IPS DF 4.7 (cell line): ENCODE measurements around the gene MPP3.
A peak's percentile ranks its signal among the peaks of the same experiment; 100 is the strongest.

Experiments used
- DNase-seq: peaks from one replicate; pipeline ENCODE4 v3.0.0-alpha.2; 2013; ENCODE audit warnings: low spot score; ENCODE audit errors: extremely low read depth

MPP3 gene

DNA sequence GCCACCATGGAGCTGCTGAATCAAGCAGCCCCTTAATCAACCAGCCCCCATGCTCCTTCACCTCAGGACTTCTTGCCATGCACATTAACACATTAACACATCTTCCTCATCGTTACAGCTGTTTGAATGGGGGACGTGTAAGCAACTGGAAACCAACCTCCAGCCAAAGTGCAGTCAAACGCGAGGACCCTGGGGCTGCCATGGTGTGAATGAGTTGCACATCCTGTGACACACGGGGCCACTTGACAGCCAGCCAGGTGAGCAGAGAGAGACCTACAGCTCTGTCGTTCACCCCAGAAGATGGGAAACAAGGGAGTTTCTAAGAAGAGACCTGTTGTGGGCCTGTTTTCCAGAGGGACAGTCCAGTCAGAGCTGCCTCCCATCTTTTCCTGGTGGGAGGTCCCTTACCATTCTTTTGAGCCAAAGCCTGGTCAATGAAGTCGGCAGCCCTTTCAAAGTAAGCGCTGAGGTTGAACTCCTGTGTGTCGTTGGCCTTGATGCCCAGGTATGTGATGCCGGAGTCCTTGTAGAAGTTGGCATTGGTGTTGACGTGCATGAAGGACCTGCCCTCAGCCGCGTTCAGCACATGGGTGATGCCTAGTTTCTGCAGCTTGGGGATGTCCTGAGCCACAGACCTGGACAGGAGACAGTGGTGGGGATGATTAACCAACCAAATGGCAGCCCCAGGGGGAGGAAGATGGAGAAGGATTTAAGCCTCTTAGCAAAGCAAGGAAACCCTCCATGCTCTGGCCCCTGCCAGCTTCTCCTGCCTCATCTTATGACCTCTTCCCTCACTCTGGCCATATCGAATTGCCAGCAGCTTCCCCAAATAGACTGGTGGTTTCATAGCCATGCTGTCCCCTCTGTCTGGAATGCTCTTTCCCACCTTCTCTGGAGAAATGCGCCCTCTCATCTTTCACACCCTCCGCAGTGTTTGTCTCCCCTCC is 58.4 kb downstream of the MPP3 start:
- DNase-seq: no peak

DNA sequence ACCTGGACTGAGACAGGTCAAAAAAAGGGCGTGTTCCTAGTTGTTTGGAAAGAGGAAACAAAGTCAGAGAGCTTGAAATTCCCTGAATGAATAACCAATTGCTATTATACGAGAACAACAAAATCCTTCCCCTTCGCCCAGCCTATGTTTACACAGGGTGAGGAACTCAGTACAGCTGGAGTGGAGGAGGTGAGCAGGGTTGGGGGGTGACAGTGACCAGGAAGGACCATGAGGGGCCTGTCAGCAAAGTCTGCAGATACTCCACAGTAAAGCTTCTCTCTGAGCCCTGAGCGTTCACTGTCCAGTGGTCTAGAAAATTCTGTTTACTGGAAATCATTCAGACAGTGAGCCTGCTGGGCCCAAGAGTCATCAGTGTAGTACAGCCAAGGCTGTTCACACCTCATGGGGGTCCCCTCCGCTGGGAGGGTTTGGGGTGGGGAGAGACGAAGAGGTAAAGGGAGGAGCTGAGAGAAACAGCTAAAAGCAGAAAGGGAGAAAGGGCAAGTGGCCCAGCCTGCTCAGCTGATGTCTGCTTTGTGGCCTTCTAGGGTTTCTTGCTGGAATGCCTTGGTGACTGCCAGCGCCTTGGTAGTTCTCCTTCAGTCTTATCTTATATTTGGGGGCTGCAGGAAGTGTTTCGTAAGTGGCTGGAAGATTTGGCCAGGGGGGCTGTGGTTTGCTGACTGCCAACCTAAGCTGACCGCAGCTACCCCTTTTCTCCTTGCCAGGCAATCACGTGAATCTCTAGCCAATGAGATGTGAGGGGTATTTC is 59.9 kb downstream of the MPP3 start:
- DNase-seq: no peak

DNA sequence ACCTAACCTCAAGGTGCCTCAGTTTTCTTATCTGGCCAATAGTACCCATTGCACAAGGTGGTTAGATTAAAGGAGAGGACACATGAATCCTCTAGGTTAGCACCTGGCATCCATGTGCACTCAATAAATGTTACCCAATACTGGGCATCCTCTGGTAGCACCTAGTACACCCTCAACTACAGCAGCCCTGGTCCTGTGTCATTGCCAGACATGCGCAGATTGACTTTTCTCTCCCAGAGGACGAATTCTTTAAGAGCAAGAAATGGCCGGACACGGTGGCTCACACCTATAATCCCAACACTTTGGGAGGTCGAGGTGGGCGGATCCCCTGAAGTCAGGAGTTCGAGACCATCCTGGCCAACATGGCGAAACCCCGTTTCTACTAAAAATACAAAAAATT is 61.5 kb downstream of the MPP3 start:
- DNase-seq: no peak

DNA sequence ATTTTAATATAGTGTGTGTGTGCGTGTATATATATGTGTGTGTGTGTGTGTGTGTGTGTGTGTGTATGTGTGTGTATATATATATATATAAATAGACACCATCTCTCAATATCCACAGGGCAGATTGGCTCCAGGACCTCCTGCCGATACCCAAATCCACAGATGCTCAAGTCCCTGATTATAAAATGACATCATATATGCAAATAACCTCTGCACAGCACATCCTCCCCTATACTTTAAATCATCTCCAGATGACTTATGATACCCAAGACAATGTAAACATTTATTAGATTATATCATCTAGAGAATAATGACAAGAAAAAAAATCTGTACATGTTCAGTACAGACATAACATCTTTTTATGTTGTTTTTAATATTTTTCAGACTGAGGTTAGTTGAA is 62.0 kb downstream of the MPP3 start:
- no peak for DNase-seq

DNA sequence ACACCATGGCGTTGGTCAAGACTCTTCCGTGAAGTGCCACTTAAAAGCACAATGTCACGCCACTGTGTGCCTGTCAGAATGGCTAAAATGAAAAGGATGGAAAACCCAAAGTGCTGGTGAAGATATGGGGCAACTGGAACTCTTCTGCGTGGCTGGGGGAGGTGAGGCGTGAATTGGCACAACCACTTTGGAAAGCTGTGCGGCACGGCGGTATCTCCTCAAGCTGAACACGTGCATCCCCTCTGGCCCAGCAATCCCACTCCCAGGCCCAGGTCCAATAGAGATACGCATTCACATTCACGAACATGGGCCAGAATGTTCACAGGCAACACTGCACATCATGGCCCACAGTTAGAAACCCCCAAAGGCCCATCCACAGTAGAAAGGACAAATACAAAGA is 63.1 kb downstream of the MPP3 start:
- DNase-seq: no peak

DNA sequence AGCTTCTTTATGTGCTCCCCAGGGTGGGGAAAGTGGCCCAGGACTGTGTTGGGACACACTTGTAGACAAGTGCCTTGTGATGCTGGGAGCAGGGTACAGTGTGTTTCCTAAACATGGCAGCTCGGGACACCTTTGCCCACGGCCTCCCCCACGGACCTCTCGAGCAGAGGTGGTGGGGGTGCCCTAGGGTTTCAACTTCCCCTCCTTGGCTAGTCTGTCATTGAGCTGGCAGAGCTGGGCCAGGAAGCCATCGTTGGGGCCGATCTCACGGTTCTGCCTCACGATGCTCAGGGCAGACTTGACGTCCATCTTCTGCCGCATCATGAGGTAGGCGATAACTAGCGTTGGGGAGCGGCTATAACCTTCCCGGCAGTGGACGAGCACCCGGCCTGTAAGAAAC is 63.5 kb downstream of the MPP3 start:
- DNase-seq: no peak

DNA sequence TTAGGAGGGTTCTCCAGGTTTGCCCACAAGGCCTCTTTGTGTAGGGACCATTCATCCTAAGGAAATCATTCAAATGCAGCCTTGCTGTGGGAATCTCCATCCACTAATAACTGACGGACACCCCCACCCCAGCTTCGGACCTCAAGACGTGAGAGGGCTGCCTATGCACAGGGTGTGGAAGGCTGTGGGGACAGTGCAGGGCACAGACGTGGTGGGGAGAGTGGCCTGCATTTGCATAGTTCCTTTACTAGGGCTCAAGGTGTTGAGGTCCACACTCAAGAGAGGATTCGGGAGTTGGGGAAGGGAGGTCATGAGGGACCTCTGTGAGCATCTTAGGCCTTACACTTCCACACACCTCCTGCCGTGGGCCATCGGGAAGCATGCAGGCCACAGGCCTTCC is 64.0 kb downstream of the MPP3 start:
- DNase-seq: no peak

DNA sequence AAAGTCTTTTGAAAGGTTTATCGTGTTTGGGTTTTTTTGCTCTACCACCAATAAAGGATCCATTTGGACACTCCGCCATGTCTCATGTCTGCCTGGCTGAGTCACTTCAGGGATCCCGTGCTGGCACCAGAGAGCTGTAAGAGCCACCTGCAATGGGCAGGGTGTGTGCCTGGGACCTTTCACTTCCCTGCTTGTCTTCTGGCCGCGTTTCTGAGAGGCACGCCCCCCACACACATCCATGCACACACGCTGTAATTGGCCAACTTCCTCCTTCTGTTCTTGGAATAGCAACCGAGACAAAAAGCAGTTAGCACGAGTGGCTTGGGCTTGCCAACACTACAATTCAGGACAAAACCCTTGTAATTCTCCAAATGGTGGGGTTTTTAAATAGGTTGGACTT is 64.6 kb downstream of the MPP3 start:
- no peak for DNase-seq

DNA sequence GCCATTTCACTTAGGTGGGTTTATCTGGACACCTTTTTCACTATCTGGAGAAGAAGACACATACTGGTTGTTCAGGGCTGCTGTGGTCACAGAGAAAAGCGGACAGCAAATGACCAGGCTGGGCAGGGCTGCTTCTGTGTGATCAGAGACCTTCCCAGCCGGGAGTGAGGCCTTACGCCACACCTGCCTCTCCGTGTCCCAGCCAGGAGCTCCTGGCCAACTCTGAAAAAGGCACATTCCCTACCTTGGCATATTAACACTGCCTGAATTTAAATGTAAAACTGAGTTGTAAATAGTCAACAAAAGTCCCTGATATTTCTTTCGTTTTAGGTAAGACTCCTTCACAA is 65.3 kb downstream of the MPP3 start:
- no peak for DNase-seq

DNA sequence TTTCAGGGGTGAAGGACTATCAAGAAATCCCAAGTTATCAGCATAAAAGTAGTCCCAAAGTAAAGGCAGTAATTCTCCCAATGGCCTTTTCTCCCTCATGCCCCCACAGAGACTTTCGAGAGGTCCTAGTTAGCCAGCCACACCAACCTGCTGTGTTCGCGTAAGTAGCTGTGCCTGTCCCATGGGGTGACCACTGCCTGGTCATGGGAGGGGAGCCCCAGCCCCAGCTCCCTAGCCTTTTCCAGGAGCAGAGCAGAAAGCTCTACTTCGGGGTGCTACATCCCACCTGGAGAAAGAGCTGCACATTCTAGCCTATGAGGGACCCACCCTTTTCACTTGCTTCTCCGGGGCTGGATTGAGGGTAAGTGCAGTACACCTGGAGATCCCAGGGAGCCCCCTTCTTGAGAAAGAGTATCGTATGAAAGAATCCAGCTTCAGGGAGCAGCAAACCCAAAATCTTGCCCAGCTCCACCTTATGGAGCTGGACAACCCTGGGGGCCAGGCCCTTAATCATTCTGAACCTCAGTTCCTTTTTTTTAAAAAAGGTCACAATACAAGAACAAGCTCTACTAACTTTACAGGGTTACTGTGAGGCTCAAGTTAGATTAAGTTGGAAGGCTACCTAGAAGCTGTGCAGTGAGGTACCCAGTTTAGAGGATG is 65.8 kb downstream of the MPP3 start:
- DNase-seq: no peak

DNA sequence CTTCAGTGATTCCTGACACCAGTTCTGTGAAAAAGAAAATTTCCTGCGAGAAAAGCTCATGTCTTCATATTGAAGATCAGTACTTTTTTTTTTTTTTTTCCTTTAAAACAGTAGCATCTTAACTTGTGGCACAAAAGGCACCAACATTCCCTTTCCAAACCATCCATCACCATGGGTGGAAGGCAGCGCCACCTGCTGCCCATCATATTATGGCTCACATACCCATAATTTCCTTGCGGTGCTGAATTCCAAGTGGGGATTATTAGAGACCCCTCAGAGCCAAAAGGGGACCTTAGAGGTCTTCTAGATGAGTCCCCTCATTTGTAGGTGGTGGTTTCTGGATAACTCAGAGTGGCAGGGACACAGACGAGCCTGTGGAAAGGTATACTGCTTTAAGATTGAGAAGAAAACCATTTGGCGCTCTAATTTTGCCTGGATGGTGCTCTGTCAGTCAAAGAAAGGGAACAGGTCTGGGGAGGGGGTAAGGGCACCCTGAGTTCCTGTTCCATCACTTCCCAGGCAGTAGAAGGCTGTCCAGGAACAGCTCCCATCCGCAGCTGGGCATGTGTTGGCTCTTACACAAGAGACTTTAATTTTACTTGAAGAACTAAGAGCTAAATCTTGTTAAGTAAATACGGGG is 66.4 kb downstream of the MPP3 start:
- no peak for DNase-seq

DNA sequence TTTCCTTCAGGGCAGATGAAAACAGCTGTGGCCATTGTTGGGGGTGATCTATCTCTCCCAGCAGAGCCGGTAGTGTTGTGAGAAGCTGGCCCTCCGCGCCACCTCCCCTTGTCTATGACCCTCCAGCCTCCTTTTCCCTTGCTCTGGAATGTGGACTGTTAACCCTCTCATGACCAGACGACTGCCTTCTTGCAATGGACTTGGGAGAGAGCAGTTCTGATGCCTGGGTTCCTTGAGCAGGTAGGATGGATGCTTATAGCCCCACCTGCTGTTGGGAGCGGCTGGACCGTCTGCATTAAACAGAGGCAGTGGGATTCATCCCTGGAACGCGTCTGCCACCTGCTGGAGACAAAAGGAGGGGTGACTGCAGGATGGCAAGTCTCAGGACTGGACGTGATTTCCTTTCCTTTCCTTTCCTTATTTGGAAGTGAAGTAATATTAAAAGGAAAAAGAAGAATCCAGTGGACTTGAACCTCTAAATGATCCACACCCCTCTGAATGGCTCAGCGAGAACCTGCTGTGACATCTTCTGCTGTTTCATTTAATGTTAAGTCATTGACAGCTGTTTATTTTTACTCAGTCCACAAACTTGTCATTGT is 72.6 kb downstream of the MPP3 start:
- peak; percentile 99 for DNase-seq

DNA sequence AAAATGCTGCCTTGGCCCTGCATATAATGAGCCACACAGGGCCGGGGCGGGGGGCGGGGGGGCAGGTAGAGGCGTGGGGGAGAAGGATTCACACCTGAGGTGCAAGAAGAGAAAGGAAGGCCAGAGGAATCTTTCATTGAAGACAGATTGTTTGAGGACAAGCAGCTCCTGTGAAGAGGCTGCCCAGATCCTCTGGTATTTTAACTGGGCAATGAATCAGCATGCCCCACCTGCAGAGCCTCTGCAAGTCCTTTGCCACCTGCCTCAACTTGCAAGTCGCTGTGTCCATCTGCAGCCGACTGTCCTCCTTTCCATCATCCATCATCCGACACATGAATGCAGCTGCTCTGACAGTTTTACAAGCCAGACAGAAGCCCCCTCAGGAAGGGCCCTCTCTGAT is 73.1 kb downstream of the MPP3 start:
- no peak for DNase-seq

DNA sequence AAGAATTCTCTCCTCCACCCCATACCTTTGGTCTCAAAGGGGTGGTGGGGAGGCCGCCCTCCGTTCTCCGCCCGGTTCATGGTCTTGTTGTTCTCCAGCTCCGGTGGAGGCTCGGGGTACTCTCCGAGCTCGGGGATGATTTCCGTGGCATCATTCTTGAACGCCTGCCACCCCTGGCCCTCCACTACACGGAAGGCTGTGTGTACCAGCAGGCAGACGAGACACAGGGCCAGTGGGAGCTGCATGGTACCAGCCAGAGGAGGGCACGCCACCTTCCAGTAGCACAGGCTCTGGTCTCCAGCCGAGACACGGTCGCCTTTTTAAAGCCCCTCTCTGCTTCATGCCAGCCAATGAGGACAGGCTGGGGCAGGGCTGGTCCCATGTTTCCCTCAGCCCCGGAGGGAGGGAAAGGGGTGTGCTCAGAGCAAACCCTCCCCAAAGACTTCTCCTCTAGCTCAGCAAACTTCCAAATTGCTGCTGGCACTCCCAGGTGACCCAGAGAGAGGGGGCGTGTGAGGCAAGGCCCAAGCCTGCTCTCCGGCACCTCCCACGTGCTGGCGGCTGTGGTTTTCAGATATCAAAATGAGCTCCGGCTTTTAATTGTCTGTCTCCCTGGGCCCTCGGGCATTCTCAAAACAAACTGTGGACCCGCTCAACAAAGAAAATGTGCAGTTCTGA is 74.3 kb downstream of the MPP3 start, which contains the start of gene SOST:
Gene SOST, minus strand, starts transcription at position 295 of the 678 bp plus-strand sequence. Its CDS starts 50 bp downstream, at position 245.
- no peak for DNase-seq

DNA sequence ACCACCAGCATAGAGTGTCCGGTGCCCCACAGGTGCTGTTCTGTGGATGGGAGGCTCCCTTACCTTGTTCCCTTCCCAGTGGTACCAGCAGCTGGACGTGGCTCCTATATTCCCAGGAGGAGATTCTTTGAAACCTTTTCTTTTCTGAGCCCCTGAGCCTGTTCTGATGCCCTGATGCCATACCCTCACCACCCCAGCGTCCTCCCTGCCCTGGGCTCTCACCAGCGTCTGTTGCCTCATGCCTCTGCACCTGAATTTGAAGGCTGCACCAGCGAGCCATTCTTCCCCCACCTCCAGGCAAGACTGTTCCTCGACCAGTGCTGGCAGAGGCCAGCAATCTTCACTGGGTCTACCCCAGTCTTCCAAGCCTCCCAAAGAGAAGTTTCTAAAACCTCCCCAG is 74.9 kb downstream of the MPP3 start:
- DNase-seq: no peak

DNA sequence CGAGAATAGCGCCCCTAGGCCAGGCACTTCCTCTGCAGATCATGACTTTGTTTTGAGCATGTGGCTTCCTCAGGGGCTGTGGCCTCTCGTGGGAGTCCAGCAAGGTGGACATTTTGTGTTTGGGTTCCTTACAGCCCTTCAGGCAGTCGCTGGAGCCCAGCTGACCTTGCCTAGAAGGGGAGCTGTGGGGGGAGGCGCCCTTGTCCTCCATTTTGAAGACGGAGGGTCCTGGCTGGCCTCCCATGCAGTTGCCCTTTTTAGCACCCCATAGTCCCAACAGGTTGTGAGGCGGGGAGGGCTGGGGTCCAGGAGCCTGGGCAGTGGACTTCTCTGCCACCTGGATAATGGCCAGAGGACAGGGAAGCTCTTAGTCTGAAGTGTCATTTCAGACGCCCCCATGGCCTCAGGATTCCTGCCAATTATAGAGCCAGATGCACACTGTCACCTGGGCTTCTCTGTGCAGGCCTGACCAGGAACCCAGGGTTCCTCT is 75.7 kb downstream of the MPP3 start:
- no peak for DNase-seq

DNA sequence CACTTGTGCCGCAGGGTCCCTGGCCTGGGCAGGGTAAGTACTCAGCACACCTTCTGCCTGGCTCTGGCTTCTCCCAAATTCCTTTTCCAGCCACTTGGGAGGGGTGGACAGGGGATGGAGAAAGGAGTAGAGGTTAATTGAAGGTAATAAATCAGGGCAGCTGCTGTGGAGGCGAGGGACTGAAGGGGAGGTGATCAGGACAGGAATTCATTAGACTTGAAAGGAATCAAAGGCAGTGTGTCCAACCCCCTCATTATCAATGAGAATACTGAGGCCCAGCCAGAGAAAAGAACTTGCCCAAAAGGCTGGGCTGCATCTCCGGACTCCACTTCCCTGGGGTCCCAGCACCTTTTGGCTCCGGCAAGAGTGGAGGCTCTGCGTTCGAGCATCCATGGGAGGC is 76.7 kb downstream of the MPP3 start:
- DNase-seq: no peak

DNA sequence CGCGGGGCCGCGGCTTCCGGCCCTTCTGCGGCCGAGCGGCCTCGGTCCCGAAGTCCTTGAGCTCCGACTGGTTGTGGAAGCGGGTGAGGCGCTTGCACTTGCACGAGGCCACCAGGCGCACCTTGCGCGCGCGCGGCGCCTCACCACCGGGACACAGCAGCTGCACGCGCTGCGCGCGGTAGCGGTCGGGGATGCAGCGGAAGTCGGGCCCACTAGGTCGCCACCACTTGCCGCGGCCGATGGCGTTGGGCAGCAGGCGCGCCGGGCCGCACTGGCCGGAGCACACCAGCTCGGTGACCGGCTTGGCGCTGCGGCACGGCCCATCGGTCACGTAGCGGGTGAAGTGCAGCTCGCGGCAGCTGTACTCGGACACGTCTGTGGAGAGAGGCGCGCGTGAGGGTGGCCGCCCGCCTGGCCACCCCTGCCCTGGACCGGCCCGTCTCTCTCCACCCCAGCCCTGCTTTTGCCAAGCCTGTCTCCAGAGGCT is 77.5 kb downstream of the MPP3 start:
- no peak for DNase-seq

DNA sequence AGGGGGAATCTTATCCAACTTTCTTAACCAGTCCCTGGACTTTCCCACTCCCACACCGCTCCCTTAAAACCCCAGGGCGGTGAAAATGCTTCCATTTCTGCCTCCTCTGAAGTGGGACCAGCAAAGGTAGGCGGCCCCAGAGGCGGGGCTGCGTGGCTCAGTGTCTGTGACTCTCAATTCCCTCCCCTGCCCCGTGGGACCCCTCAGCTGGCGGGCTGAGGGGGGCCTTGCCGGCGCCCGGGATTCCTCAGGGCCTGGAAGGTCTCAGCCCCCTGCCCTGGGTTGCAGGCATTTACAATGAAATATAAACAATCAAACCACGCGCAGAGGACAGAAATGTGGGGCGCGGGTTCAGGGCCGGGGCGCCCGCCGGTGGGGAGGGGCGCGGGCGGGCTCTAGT is 78.0 kb downstream of the MPP3 start:
- no peak for DNase-seq

DNA sequence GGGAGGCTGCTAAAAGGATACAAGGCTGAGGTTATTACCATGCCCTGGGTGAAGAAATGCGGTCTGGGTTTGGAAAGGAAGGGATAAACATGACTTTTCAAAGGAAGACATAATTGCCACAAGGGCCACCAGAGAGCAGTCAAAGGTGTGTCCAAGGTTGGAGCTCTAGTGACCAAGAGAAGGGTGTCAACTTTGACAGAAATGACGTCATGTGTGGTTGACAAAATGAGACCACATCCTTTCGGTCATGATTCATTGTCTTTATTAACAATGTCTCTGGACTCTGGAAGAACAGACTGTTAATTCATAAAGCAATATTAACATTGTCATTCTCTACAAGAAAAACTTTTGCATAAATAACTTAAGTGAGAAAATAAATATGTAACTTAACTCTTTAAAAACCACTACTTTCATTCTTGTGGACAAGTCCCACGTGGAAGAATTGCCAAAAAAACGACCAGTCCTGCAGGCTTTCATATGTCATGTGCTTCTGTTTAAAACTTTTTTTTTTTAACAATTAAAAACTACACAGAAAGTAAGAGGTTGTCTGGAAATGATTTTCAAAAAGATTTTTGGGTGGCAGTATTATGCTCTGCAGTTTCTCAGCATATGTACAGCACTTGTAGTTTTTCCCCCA is 79.3 kb downstream of the MPP3 start:
- DNase-seq: no peak
